MM.1S (cell line): ENCODE results near the gene WDFY4.

Experiments used
- DNase-seq: peaks from one replicate; pipeline ENCODE4 v3.0.0-alpha.2; 2015
- H2AFZ ChIP-seq: fragments of 300-600 bp; sonication (generic); 2 replicates; pipeline ENCODE4 v1.6.0; 2016; ENCODE audit warnings: antibody characterized with exemption, low read length
- H3F3A ChIP-seq: fragments of 300-600 bp; sonication (generic); 2 replicates; pipeline ENCODE4 v1.6.1; 2016; ENCODE audit warnings: mild to moderate bottlenecking, antibody characterized with exemption, low read length, moderate library complexity, mixed read lengths; ENCODE audit not compliant: insufficient read depth
- H3K27ac ChIP-seq: fragments of 300-600 bp; sonication (generic); 2 replicates; pipeline ENCODE4 v1.5.1; 2016; ENCODE audit warnings: mild to moderate bottlenecking, low read length
- H3K27me3 ChIP-seq: fragments of 300-600 bp; sonication (generic); replicated peaks from 2 replicates; pipeline ENCODE4 v1.6.0; 2016; ENCODE audit warnings: low read length; ENCODE audit not compliant: insufficient read depth
- H3K36me3 ChIP-seq: fragments of 300-600 bp; sonication (generic); replicated peaks from 2 replicates; pipeline ENCODE4 v1.6.1; 2016; ENCODE audit warnings: mild to moderate bottlenecking, low read length, mixed read lengths; ENCODE audit not compliant: insufficient read depth
- H3K4me1 ChIP-seq: fragments of 300-600 bp; sonication (generic); 2 replicates; pipeline ENCODE4 v1.6.1; 2016; ENCODE audit warnings: low read length, mixed read lengths
- H3K4me2 ChIP-seq: fragments of 300-600 bp; sonication (generic); 2 replicates; pipeline ENCODE4 v1.6.0; 2016; ENCODE audit warnings: low read depth, low read length
- H3K4me3 ChIP-seq: fragments of 300-600 bp; sonication (generic); 2 replicates; pipeline ENCODE4 v1.5.1; 2016; ENCODE audit warnings: low read length, mixed read lengths
- H3K79me2 ChIP-seq: fragments of 300-600 bp; sonication (generic); 2 replicates; pipeline ENCODE4 v1.6.1; 2016; ENCODE audit warnings: mixed run types, low read length, mixed read lengths
- H3K9ac ChIP-seq: fragments of 300-600 bp; sonication (generic); 2 replicates; pipeline ENCODE4 v1.6.1; 2016; ENCODE audit warnings: low read length, mixed read lengths
- H3K9me2 ChIP-seq: fragments of 300-600 bp; sonication (generic); replicated peaks from 2 replicates; pipeline ENCODE4 v1.6.1; 2016; ENCODE audit warnings: mild to moderate bottlenecking, low read length, mixed read lengths; ENCODE audit not compliant: insufficient read depth
- H3K9me3 ChIP-seq: fragments of 300-600 bp; sonication (generic); replicated peaks from 2 replicates; pipeline ENCODE4 v1.6.1; 2016; ENCODE audit warnings: mild to moderate bottlenecking, low read length, mixed read lengths; ENCODE audit not compliant: insufficient read depth
- H4K20me1 ChIP-seq: fragments of 300-600 bp; sonication (generic); 2 replicates; pipeline ENCODE4 v1.6.1; 2016; ENCODE audit warnings: mild to moderate bottlenecking, low read length, moderate library complexity, mixed read lengths; ENCODE audit not compliant: insufficient read depth
- CTCF ChIP-seq: fragments of 300-600 bp; sonication (generic); IDR thresholded peaks from 2 replicates; pipeline ENCODE4 v1.5.1; 2016; ENCODE audit warnings: antibody characterized with exemption, low read length, mixed read lengths
- EZH2 ChIP-seq: fragments of 300-600 bp; sonication (generic); optimal IDR thresholded peaks from 2 replicates; pipeline ENCODE3; 2017; ENCODE audit warnings: low read depth, mild to moderate bottlenecking, antibody characterized with exemption, low read length, mixed read lengths
- EZH2phosphoT487 ChIP-seq: fragments of 300-600 bp; sonication (generic); IDR thresholded peaks from 2 replicates; pipeline ENCODE4 v1.6.1; 2018; ENCODE audit warnings: antibody characterized with exemption, low read length

WDFY4 gene

GRCh38 chr10:49029666-49030065 is 345.0 kb downstream of the WDFY4 start:
- no peak overlapping the region for H3K27ac ChIP-seq
- H3K9ac ChIP-seq: no peak overlapping the region
- no peak overlapping the region for H2AFZ ChIP-seq
- no peaks in the 10 kb centered on the region for H3F3A ChIP-seq
- no peak for DNase-seq
- H3K79me2 ChIP-seq: no peaks in the 10 kb centered on the region
- no peak overlapping the region for H3K4me2 ChIP-seq
- H3K9me3 ChIP-seq: no peaks in the 10 kb centered on the region
- no peaks in the 10 kb centered on the region; the same call in 1 of the 2 replicates for H3K9me2 ChIP-seq
- H3K27me3 ChIP-seq: no peaks in the 10 kb centered on the region
- H3K36me3 ChIP-seq: no peaks in the 10 kb centered on the region
- TF ChIP-seq EZH2phosphoT487 (no peak), CTCF (no peak), EZH2 (no peak)
- H4K20me1 ChIP-seq: no peaks in the 10 kb centered on the region
- no peaks in the 10 kb centered on the region for H3K4me1 ChIP-seq
- no peak overlapping the region for H3K4me3 ChIP-seq
